IMR-90 (cell line): ENCODE data around the gene WBP1. TPM values are rescaled to one million over a fixed set of nuclear protein-coding genes. Genes with fewer than 3 reads are reported as not detected.

Experiments used
- ATAC-seq: fragments of 200-7000 bp; cut with Tn5 transposase; 2 replicates; pipeline ENCODE4 v1.9.1; 2020; ENCODE audit warnings: low read depth, mild to moderate bottlenecking, moderate library complexity
- BruUV-seq: library from RNA; stranded (reverse); fragments of 400-500 nt; replicated peaks from 2 replicates; lab custom pipeline; 2021; lab: Mats Ljungman, UMichigan
- CTCF ChIA-PET: fragments of 300-600 bp; formaldehyde crosslinking; extraction: SDS; loops from one replicate; lab custom pipeline; 2021; ENCODE audit warnings: antibody characterized with exemption; lab: Yijun Ruan, JAX
- POLR2A ChIA-PET: fragments of 300-600 bp; sonication (Branson Sonifier 250); formaldehyde crosslinking; loops from one replicate; lab custom pipeline; 2022; ENCODE audit warnings: antibody characterized with exemption; ENCODE audit not compliant: unreplicated experiment; lab: Charles Lee
- DNase-seq: peaks from one replicate; pipeline ENCODE4 v3.0.0; 2013
- H2AFZ ChIP-seq: replicated peaks from 2 replicates; pipeline ENCODE3; 2013; ENCODE audit warnings: low read length, mild to moderate bottlenecking; ENCODE audit not compliant: poor library complexity
- H2AK5ac ChIP-seq: 2 replicates; pipeline ENCODE4 v1.6.1; 2013; ENCODE audit warnings: low read depth, low read length, inconsistent platforms
- H2AK9ac ChIP-seq: replicated peaks from 2 replicates; pipeline ENCODE3; 2013; ENCODE audit warnings: mild to moderate bottlenecking, low read depth, low read length, moderate library complexity; ENCODE audit not compliant: poor library complexity
- H2BK120ac ChIP-seq: 2 replicates; pipeline ENCODE4 v1.6.1; 2013; ENCODE audit warnings: low read depth, low read length, inconsistent platforms
- H2BK15ac ChIP-seq: 3 replicates; pipeline ENCODE4 v1.6.1; 2013; ENCODE audit warnings: low read depth, low read length, inconsistent platforms
- H2BK20ac ChIP-seq: 2 replicates; pipeline ENCODE4 v1.6.1; 2013; ENCODE audit warnings: low read depth, mild to moderate bottlenecking, inconsistent platforms, low read length, moderate library complexity
- H2BK5ac ChIP-seq: 2 replicates; pipeline ENCODE4 v1.6.1; 2013; ENCODE audit warnings: mild to moderate bottlenecking, low read depth, low read length, inconsistent platforms; ENCODE audit not compliant: poor library complexity, severe bottlenecking
- H3K14ac ChIP-seq: replicated peaks from 2 replicates; pipeline ENCODE4 v1.6.1; 2013; ENCODE audit warnings: low read depth, low read length, inconsistent platforms
- H3K18ac ChIP-seq: 2 replicates; pipeline ENCODE4 v1.6.1; 2013; ENCODE audit warnings: low read depth, low read length, control low read depth
- H3K23ac ChIP-seq: 2 replicates; pipeline ENCODE4 v1.6.1; 2013; ENCODE audit warnings: low read depth, low read length, inconsistent platforms
- H3K27ac ChIP-seq: 2 replicates; pipeline ENCODE4 v1.5.1; 2013; ENCODE audit warnings: mild to moderate bottlenecking, control low read depth, low read length; ENCODE audit not compliant: insufficient read depth
- H3K27me3 ChIP-seq: 2 replicates; pipeline ENCODE4 v1.6.1; 2013; ENCODE audit warnings: low read length; ENCODE audit not compliant: control insufficient read depth, insufficient read depth
- H3K36me3 ChIP-seq: 2 replicates; pipeline ENCODE4 v1.6.1; 2013; ENCODE audit warnings: low read length, mixed read lengths; ENCODE audit not compliant: control insufficient read depth, insufficient read depth
- H3K4ac ChIP-seq: 2 replicates; pipeline ENCODE4 v1.6.1; 2013; ENCODE audit warnings: low read depth, low read length, inconsistent platforms
- H3K4me1 ChIP-seq: 2 replicates; pipeline ENCODE4 v1.6.1; 2013; ENCODE audit warnings: low read length, mixed read lengths; ENCODE audit not compliant: control insufficient read depth, insufficient read depth
- H3K4me2 ChIP-seq: 2 replicates; pipeline ENCODE4 v1.6.1; 2013; ENCODE audit warnings: low read depth, mild to moderate bottlenecking, control low read depth, low read length, moderate library complexity
- H3K4me3 ChIP-seq: 2 replicates; pipeline ENCODE4 v1.5.1; 2013; ENCODE audit warnings: low read depth, mild to moderate bottlenecking, control low read depth, low read length, moderate library complexity; ENCODE audit not compliant: insufficient read depth
- H3K56ac ChIP-seq: 2 replicates; pipeline ENCODE4 v1.6.1; 2013; ENCODE audit warnings: low read length, inconsistent platforms; ENCODE audit not compliant: insufficient read depth; ENCODE audit errors: extremely low read depth
- H3K79me1 ChIP-seq, 2 experiments: 2 replicates each; pipeline ENCODE4 v1.6.1; 2013; ENCODE audit warnings: low read length in 2 of 2, inconsistent platforms in 1 of 2, low read depth in 1 of 2
- H3K9ac ChIP-seq: 2 replicates; pipeline ENCODE4 v1.6.1; 2013; ENCODE audit warnings: low read depth, low read length, control low read depth
- H3K9me1 ChIP-seq: 2 replicates; pipeline ENCODE4 v1.6.1; 2013; ENCODE audit warnings: low read length, inconsistent platforms; ENCODE audit not compliant: insufficient read depth
- H3K9me3 ChIP-seq: 2 replicates; pipeline ENCODE4 v1.6.1; 2013; ENCODE audit warnings: low read length; ENCODE audit not compliant: control insufficient read depth, insufficient read depth
- H4K20me1 ChIP-seq: 2 replicates; pipeline ENCODE4 v1.6.1; 2013; ENCODE audit warnings: low read length, inconsistent platforms; ENCODE audit not compliant: insufficient read depth
- H4K5ac ChIP-seq: 2 replicates; pipeline ENCODE4 v1.6.1; 2013; ENCODE audit warnings: mild to moderate bottlenecking, low read depth, low read length, control low read depth
- H4K8ac ChIP-seq, 2 experiments: 2 replicates each; pipeline ENCODE4 v1.6.1; 2013; ENCODE audit warnings: low read depth in 2 of 2, low read length in 2 of 2, control low read depth in 1 of 2, inconsistent platforms in 1 of 2
- H4K91ac ChIP-seq: 2 replicates; pipeline ENCODE4 v1.6.1; 2013; ENCODE audit warnings: low read depth, low read length, inconsistent platforms; ENCODE audit not compliant: insufficient read depth
- POLR2A ChIP-seq: IDR thresholded peaks from 2 replicates; pipeline ENCODE4 v1.6.1; 2012; ENCODE audit warnings: mild to moderate bottlenecking, low read depth, low read length
- RAD21 ChIP-seq: IDR thresholded peaks from 2 replicates; pipeline ENCODE4 v1.6.1; 2012; ENCODE audit warnings: low read length, improper control_type of control experiment
- RCOR1 ChIP-seq: IDR thresholded peaks from 2 replicates; pipeline ENCODE4 v1.6.1; 2012; ENCODE audit warnings: mild to moderate bottlenecking, low read length, improper control_type of control experiment; ENCODE audit not compliant: insufficient replicate concordance
- RFX5 ChIP-seq: IDR thresholded peaks from 2 replicates; pipeline ENCODE4 v1.8.0; 2012; ENCODE audit warnings: low read depth, mild to moderate bottlenecking, low read length, moderate library complexity
- SMC3 ChIP-seq: fragments of 150-350 bp; IDR thresholded peaks from 2 replicates; pipeline ENCODE4 v1.6.1; 2016; ENCODE audit warnings: low read depth, mild to moderate bottlenecking, antibody characterized with exemption, low read length, moderate library complexity
- WGBS, 2 experiments: methylation state at CpG; one replicate each; pipeline versions ENCODE4 v1.1.5 to v1.1.7; 2013; ENCODE audit warnings: missing lambda C conversion rate in 2 of 2; ENCODE audit not compliant: insufficient read length in 1 of 2; ENCODE audit errors: extremely low coverage in 2 of 2; 5-methylcytosine and 5-hydroxymethylcytosine counted together
- dilution Hi-C: fragments of 300-500 bp; cut with HindIII; formaldehyde crosslinking; loops from one replicate; pipeline ENCODE4 v1.14.3; 2018; ENCODE audit warnings: low sequenced_read_pairs; ENCODE audit not compliant: unreplicated experiment
- in situ Hi-C: fragments of 300-500 bp; cut with MboI; formaldehyde crosslinking; loops from 3 replicates; pipeline ENCODE4 v1.14.3; 2019; ENCODE audit warnings: low sequenced_read_pairs, inconsistent platforms, mixed read lengths
- intact Hi-C: fragments of 100-400 bp; cut with micrococcal nuclease; formaldehyde crosslinking; loops from 2 replicates; pipeline ENCODE4 v1.10.0; 2022
- polyA plus RNA-seq, 3 experiments: library from polyadenylated mRNA; depleted of rRNA; stranded (reverse); fragments of >200 nt; gene quantifications; 2 replicates each; pipeline ENCODE4 v1.2.3, GENCODE V29; 2012; ENCODE audit warnings: low replicate concordance in 1 of 3
- total RNA-seq: library from RNA; depleted of rRNA; stranded (reverse); fragments of >200 nt; gene quantifications from 2 replicates; pipeline ENCODE4 v1.2.3, GENCODE V29; 2012
- TF ChIP-seq, protein P1 (sequence below): fragments of 150-350 bp; IDR thresholded peaks from 2 replicates; pipeline ENCODE4 v1.6.1; 2017; ENCODE audit warnings: mild to moderate bottlenecking, antibody characterized with exemption, low read length, low read depth
- TF ChIP-seq, protein P2 (sequence below): conservative IDR thresholded peaks from 2 replicates; pipeline ENCODE4 v1.5.1; 2012; ENCODE audit warnings: mild to moderate bottlenecking, low read depth, low read length, improper control_type of control experiment

The WBP1 gene
- total and polyA plus RNA-seq, 2 of the 4 experiments (the other 2 are of a cell fraction): 22.9 to 78.5 TPM

DNA sequence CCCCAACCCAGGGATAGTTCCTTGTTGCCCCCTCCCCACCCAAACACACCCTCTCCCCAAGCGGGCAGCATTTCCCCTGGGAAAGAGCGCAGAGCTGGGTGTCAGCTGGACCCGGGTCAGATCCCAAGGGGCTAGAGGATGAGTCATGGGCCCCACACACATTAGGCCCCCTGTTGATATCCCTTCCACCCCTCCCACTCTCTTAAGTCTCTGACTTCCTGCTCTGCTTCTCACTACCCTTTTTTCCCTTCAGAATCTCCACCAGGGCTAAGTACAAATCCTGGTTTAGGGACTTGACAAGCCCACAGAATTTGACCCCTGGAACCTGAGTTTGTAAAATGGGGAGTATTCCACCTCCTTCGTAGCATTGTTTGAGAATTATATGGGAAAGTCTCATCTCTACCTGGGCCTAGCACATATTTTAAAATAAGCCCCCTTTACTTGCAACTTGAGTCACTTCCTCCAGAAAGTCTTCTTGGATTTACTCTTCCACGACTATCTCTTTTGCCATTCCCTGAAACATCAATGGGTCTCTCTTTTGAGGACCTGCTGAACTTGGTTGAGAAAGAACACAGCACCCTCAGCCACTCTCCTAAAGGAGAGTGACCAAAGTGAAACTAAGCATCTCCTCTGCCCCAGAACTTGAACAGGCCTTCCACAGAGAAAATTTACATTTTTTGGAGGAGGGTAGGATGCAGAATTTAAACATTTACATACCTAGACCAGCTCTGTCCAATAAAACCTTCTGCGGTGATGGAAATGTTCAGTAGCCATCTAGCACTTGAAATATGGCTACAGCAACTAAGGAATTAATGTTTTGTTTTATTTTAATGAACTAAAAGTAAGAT lies 21.2 kb upstream of the WBP1 start:
- no peak for DNase-seq
- WGBS, 2 experiments: 52% methylated on average over 3 of the region's 6 CpGs; no CpG with 5 or more reads in 1 of the 2 experiments

More for the DNA sequence above, 21.2 kb upstream of the WBP1 start:
- Histone ChIP-seq H3K4me1 (peaks cover 23% of the 10 kb centered on the region), H3K4me2 (peak overlapping the region; percentile 55), H4K8ac (no peak overlapping the region), H3K56ac (no peak overlapping the region), H4K20me1 (0 out of 2 replicates have a peak, but pooled peaks cover 3% of the 10 kb centered on the region), H2AK9ac (no peak overlapping the region), H3K23ac (no peak overlapping the region), H2BK20ac (no peak overlapping the region), H3K18ac (no peak overlapping the region), H2AK5ac (no peak overlapping the region), H3K36me3 (peaks cover 4% of the 10 kb centered on the region), H4K5ac (no peak overlapping the region), H3K14ac (0 out of 2 replicates have a peak overlapping the region, but pooled peaks have one; percentile 7), H2BK15ac (no peak overlapping the region), H3K27me3 (no peaks in the 10 kb centered on the region), H2BK120ac (no peak overlapping the region), H2BK5ac (no peak overlapping the region), H2AFZ (no peak overlapping the region), H3K9me1 (peaks cover 21% of the 10 kb centered on the region), H3K4me3 (no peak overlapping the region), H3K79me1 (peaks cover 23 to 52% of the 10 kb centered on the region in 2 experiments), H3K9ac (no peak overlapping the region), H3K4ac (peak overlapping the region; percentile 5; the same call in 1 of the 2 replicates), H3K9me3 (no peaks in the 10 kb centered on the region), H3K27ac (no peak overlapping the region), H4K91ac (no peak overlapping the region)
- no TSS peak for BruUV-seq
- no peak for TF ChIP-seq RCOR1
- TF ChIP-seq POLR2A: no peak
- TF ChIP-seq, protein P1, sequence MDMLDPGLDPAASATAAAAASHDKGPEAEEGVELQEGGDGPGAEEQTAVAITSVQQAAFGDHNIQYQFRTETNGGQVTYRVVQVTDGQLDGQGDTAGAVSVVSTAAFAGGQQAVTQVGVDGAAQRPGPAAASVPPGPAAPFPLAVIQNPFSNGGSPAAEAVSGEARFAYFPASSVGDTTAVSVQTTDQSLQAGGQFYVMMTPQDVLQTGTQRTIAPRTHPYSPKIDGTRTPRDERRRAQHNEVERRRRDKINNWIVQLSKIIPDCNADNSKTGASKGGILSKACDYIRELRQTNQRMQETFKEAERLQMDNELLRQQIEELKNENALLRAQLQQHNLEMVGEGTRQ: no peak
- TF ChIP-seq, protein P2, sequence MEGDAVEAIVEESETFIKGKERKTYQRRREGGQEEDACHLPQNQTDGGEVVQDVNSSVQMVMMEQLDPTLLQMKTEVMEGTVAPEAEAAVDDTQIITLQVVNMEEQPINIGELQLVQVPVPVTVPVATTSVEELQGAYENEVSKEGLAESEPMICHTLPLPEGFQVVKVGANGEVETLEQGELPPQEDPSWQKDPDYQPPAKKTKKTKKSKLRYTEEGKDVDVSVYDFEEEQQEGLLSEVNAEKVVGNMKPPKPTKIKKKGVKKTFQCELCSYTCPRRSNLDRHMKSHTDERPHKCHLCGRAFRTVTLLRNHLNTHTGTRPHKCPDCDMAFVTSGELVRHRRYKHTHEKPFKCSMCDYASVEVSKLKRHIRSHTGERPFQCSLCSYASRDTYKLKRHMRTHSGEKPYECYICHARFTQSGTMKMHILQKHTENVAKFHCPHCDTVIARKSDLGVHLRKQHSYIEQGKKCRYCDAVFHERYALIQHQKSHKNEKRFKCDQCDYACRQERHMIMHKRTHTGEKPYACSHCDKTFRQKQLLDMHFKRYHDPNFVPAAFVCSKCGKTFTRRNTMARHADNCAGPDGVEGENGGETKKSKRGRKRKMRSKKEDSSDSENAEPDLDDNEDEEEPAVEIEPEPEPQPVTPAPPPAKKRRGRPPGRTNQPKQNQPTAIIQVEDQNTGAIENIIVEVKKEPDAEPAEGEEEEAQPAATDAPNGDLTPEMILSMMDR: no peak
- TF ChIP-seq RAD21: no peak
- TF ChIP-seq RFX5: no peak
- TF ChIP-seq SMC3: no peak
- POLR2A ChIA-PET: no interaction called here
- CTCF ChIA-PET: no interaction called here
- intact Hi-C loops: no loop called here
- in situ Hi-C loops: no loop called here
- dilution Hi-C loops: no loop called here
- ATAC-seq: no peak
